HCT116 (cell line): ENCODE data around the gene PLK1. TPM values are rescaled to one million over a fixed set of nuclear protein-coding genes. Genes with fewer than 3 reads are reported as not detected.

Experiments used
- ATAC-seq: fragments of 200-7000 bp; cut with Tn5 transposase; 2 replicates; pipeline ENCODE4 v1.9.1; 2020; ENCODE audit warnings: mild to moderate bottlenecking, moderate library complexity
- BruUV-seq: library from RNA; stranded (reverse); fragments of 400-500 nt; replicated peaks from 2 replicates; lab custom pipeline; 2021; lab: Mats Ljungman, UMichigan
- CTCF ChIA-PET: fragments of 300-600 bp; sonication (Branson Sonifier 250); formaldehyde crosslinking; loops from one replicate; lab custom pipeline; 2021; ENCODE audit warnings: antibody characterized with exemption; lab: Charles Lee
- POLR2A ChIA-PET: fragments of 300-600, 350-600 bp; sonication (Branson Sonifier 250); formaldehyde crosslinking; loops from one replicate; lab custom pipeline; 2021; ENCODE audit warnings: antibody characterized with exemption; lab: Charles Lee
- RAD21 ChIA-PET, 2 experiments: fragments of 300-600 bp; sonication (Branson Sonifier 250); formaldehyde crosslinking; loops; one replicate each; lab custom pipeline; 2023; ENCODE audit warnings: low total read pairs in 2 of 2; ENCODE audit not compliant: uncharacterized antibody in 2 of 2, unreplicated experiment in 2 of 2, low non-redundant PET in 1 of 2; lab: Charles Lee
- DNase-seq: peaks from one replicate; pipeline ENCODE4 v3.0.0-alpha.2; 2010; ENCODE audit warnings: low read depth, low spot score
- H2AFZ ChIP-seq: fragments of 200-600 bp; shearing (Covaris generic), sonication (generic); 2 replicates; pipeline ENCODE4 v1.6.1; 2017; ENCODE audit warnings: low read depth, mixed run types, mixed read lengths, antibody characterized with exemption, low read length; ENCODE audit not compliant: poor library complexity, severe bottlenecking
- H3K27ac ChIP-seq: 2 replicates; pipeline ENCODE4 v1.5.1; 2012; ENCODE audit warnings: low read depth, low read length
- H3K27me3 ChIP-seq: fragments of 200-600 bp; sonication (generic); 2 replicates; pipeline ENCODE4 v1.6.1; 2016; ENCODE audit warnings: mixed run types, low read length, mixed read lengths; ENCODE audit not compliant: insufficient read depth
- H3K36me3 ChIP-seq, 2 experiments: fragments of 200-500 bp in 1 of 2; fragments of 200-600 bp in 1 of 2; sonication (Bioruptor generic) in 1 of 2; sonication (generic) in 1 of 2; 2 replicates each; pipeline versions ENCODE4 v1.5.1 to v1.6.1; 2014 to 2016; ENCODE audit warnings: low read length in 2 of 2, inconsistent platforms in 1 of 2, mixed read lengths in 1 of 2, mixed run types in 1 of 2; ENCODE audit not compliant: insufficient read depth in 2 of 2, control insufficient read depth in 1 of 2
- H3K4me1 ChIP-seq, 2 experiments: fragments of 200-600 bp in 1 of 2; sonication (generic) in 1 of 2; 2 replicates each; pipeline versions ENCODE4 v1.5.1 to v1.6.1; 2012 to 2017; ENCODE audit warnings: low read length in 2 of 2, inconsistent platforms in 1 of 2, mild to moderate bottlenecking in 1 of 2, mixed read lengths in 1 of 2, mixed run types in 1 of 2, moderate library complexity in 1 of 2; ENCODE audit not compliant: insufficient read depth in 2 of 2, control insufficient read depth in 1 of 2
- H3K4me2 ChIP-seq: fragments of 200-600 bp; sonication (generic); 2 replicates; pipeline ENCODE4 v1.6.1; 2017; ENCODE audit warnings: mixed run types, low read length, mixed read lengths
- H3K4me3 ChIP-seq, 2 experiments: fragments of 200-600 bp in 1 of 2; sonication (generic) in 1 of 2; replicated peaks in 1 of 2; 2 replicates each; pipeline ENCODE4 v1.5.1; 2011 to 2016; ENCODE audit warnings: low read length in 2 of 2, control low read depth in 1 of 2, low read depth in 1 of 2, mild to moderate bottlenecking in 1 of 2, mixed read lengths in 1 of 2, mixed run types in 1 of 2
- H3K79me2 ChIP-seq: fragments of 200-600 bp; sonication (generic); 2 replicates; pipeline ENCODE4 v1.6.1; 2017; ENCODE audit warnings: mild to moderate bottlenecking, mixed run types, low read length, moderate library complexity, mixed read lengths; ENCODE audit not compliant: insufficient read depth
- H3K9ac ChIP-seq: fragments of 200-600 bp; sonication (generic); 2 replicates; pipeline ENCODE4 v1.6.1; 2016; ENCODE audit warnings: low read length, mixed read lengths
- H3K9me2 ChIP-seq: fragments of 200-600 bp; sonication (generic), shearing (Covaris generic); 2 replicates; pipeline ENCODE4 v1.6.1; 2017; ENCODE audit warnings: mixed run types, mild to moderate bottlenecking, moderate library complexity; ENCODE audit not compliant: insufficient read depth
- H3K9me3 ChIP-seq, 2 experiments: fragments of 200-500 bp in 1 of 2; fragments of 200-600 bp in 1 of 2; sonication (Bioruptor generic) in 1 of 2; sonication (generic) in 1 of 2; 2 replicates each; pipeline ENCODE4 v1.6.1; 2014 to 2017; ENCODE audit warnings: low read length in 2 of 2, mixed read lengths in 2 of 2, inconsistent platforms in 1 of 2, low read depth in 1 of 2, mild to moderate bottlenecking in 1 of 2, mixed run types in 1 of 2, moderate library complexity in 1 of 2; ENCODE audit not compliant: control insufficient read depth in 1 of 2, insufficient read depth in 1 of 2
- H4K20me1 ChIP-seq: fragments of 200-600 bp; sonication (generic), shearing (Covaris generic); 2 replicates; pipeline ENCODE4 v1.6.1; 2017; ENCODE audit warnings: mixed run types, mild to moderate bottlenecking, moderate library complexity; ENCODE audit not compliant: insufficient read depth
- CEBPB ChIP-seq: IDR thresholded peaks from 2 replicates; pipeline ENCODE4 v1.6.1; 2012; ENCODE audit warnings: low read depth
- EGR1 ChIP-seq: IDR thresholded peaks from 2 replicates; pipeline ENCODE4 v1.6.1; 2012; ENCODE audit warnings: low read depth
- ELF1 ChIP-seq: IDR thresholded peaks from 2 replicates; pipeline ENCODE4 v1.6.1; 2012; ENCODE audit warnings: low read depth, borderline replicate concordance
- EZH2 ChIP-seq: fragments of 200-600 bp; sonication (generic); IDR thresholded peaks from 2 replicates; pipeline ENCODE4 v1.6.1; 2017; ENCODE audit warnings: antibody characterized with exemption, mixed run types
- EZH2phosphoT487 ChIP-seq: fragments of 200-600 bp; IDR thresholded peaks from 2 replicates; pipeline ENCODE4 v1.6.1; 2018; ENCODE audit warnings: antibody characterized with exemption, borderline replicate concordance
- FOSL1 ChIP-seq: IDR thresholded peaks from 2 replicates; pipeline ENCODE4 v1.6.1; 2012; ENCODE audit warnings: low read depth
- JUND ChIP-seq: IDR thresholded peaks from 2 replicates; pipeline ENCODE4 v1.6.1; 2012
- POLR2A ChIP-seq: IDR thresholded peaks from 2 replicates; pipeline ENCODE4 v1.7.0; 2011; ENCODE audit warnings: borderline replicate concordance; ENCODE audit not compliant: insufficient read depth, insufficient read length; ENCODE audit errors: extremely low read depth
- RAD21 ChIP-seq: IDR thresholded peaks from 2 replicates; pipeline ENCODE4 v1.6.1; 2012; ENCODE audit warnings: low read depth, mild to moderate bottlenecking
- SIN3A ChIP-seq: IDR thresholded peaks from 2 replicates; pipeline ENCODE4 v1.6.1; 2012; ENCODE audit warnings: low read depth
- SP1 ChIP-seq: IDR thresholded peaks from 2 replicates; pipeline ENCODE4 v1.6.1; 2012; ENCODE audit warnings: low read depth
- SRF ChIP-seq: IDR thresholded peaks from 2 replicates; pipeline ENCODE4 v1.6.1; 2012; ENCODE audit warnings: low read depth
- TCF7L2 ChIP-seq: IDR thresholded peaks from 2 replicates; pipeline ENCODE4 v1.7.0; 2011; ENCODE audit warnings: borderline replicate concordance, inconsistent platforms; ENCODE audit not compliant: insufficient read depth, insufficient read length; ENCODE audit errors: extremely low read depth
- ZFX ChIP-seq: fragments of 450-650 bp; IDR thresholded peaks from 2 replicates; pipeline ENCODE4 v1.6.1; 2017
- intact Hi-C: fragments of 100-400 bp; cut with micrococcal nuclease; formaldehyde crosslinking; loops from 2 replicates; pipeline ENCODE4 v1.10.0; 2022
- total RNA-seq: library from RNA; stranded (reverse); gene quantifications from one replicate; pipeline ENCODE4 v1.2.1, GENCODE V29; 2021; ENCODE audit not compliant: unreplicated experiment
- TF ChIP-seq, protein P1 (sequence below), 3 experiments: fragments of 200-600 bp in 1 of 3; sonication (generic) in 1 of 3; IDR thresholded peaks in 2 of 3; conservative IDR thresholded peaks in 1 of 3; 2 replicates each; pipeline ENCODE4 v1.5.1; 2012 to 2017; ENCODE audit warnings: low read depth in 2 of 3, low read length in 2 of 3, antibody characterized with exemption in 1 of 3, borderline replicate concordance in 1 of 3, control low read depth in 1 of 3, mild to moderate bottlenecking in 1 of 3, mixed read lengths in 1 of 3, mixed run types in 1 of 3, moderate library complexity in 1 of 3; ENCODE audit not compliant: insufficient read depth in 1 of 3
- TF ChIP-seq, protein P2 (sequence below): IDR thresholded peaks from 2 replicates; pipeline ENCODE4 v1.6.1; 2012
- TF ChIP-seq, protein P3 (sequence below): IDR thresholded peaks from 2 replicates; pipeline ENCODE4 v1.6.1; 2012

The PLK1 gene
- total RNA-seq, 1 experiment from 2014 or later: 144 TPM

DNA sequence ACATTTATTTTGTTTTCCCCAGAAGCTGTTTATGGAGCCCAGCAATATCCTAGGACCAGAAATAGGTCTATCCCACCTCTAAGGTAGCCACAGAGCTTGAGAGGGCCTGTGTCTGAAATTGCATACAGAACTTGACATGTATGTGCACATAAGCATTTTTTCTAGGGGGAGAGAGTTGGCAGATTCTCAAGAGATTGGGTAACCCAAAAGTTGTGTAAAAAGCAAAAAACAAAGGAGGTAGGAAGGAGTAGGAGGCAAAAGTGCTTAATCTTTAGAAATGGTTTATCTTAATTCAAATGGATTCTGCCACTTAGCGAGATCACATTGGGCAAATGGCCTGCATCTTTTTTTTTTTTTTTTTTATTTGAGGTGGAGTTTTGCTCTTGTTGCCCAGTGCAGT, 3.5 kb downstream of the PLK1 start:
- H3K27me3 ChIP-seq: no peaks in the 10 kb centered on the region
- H4K20me1 ChIP-seq: peaks cover 6% of the 10 kb centered on the region; the same call in 1 of the 2 replicates
- no peak overlapping the region for H3K27ac ChIP-seq
- POLR2A ChIA-PET: no interaction called here
- TF ChIP-seq POLR2A (no peak), ZFX (no peak), RAD21 (no peak), CEBPB (no peak), SRF (no peak), SP1 (no peak), EZH2 (no peak), EZH2phosphoT487 (no peak), SIN3A (no peak), JUND (no peak), EGR1 (no peak), ELF1 (no peak), FOSL1 (no peak), TCF7L2 (no peak)
- TF ChIP-seq, protein P1, sequence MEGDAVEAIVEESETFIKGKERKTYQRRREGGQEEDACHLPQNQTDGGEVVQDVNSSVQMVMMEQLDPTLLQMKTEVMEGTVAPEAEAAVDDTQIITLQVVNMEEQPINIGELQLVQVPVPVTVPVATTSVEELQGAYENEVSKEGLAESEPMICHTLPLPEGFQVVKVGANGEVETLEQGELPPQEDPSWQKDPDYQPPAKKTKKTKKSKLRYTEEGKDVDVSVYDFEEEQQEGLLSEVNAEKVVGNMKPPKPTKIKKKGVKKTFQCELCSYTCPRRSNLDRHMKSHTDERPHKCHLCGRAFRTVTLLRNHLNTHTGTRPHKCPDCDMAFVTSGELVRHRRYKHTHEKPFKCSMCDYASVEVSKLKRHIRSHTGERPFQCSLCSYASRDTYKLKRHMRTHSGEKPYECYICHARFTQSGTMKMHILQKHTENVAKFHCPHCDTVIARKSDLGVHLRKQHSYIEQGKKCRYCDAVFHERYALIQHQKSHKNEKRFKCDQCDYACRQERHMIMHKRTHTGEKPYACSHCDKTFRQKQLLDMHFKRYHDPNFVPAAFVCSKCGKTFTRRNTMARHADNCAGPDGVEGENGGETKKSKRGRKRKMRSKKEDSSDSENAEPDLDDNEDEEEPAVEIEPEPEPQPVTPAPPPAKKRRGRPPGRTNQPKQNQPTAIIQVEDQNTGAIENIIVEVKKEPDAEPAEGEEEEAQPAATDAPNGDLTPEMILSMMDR (IDR thresholded peaks at IDR 0.05 in 2 of 3, conservative IDR thresholded peaks at IDR 0.05 in 1 of 3; ENCODE audit: borderline replicate concordance in 1 of 3, insufficient read depth in 1 of 3, low read depth in 2 of 3, low read length in 2 of 3): no peak
- TF ChIP-seq, protein P2, sequence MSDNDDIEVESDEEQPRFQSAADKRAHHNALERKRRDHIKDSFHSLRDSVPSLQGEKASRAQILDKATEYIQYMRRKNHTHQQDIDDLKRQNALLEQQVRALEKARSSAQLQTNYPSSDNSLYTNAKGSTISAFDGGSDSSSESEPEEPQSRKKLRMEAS: no peak
- TF ChIP-seq, protein P3, sequence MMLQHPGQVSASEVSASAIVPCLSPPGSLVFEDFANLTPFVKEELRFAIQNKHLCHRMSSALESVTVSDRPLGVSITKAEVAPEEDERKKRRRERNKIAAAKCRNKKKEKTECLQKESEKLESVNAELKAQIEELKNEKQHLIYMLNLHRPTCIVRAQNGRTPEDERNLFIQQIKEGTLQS: no peak
- TF ChIP-seq, all 23 proteins: peak for 0
- peaks cover 83% of the 10 kb centered on the region for H3K79me2 ChIP-seq
- no peaks in the 10 kb centered on the region for H3K9me3 ChIP-seq
- DNase-seq (no peak), ATAC-seq (no peak)
- peaks cover 7 to 21% of the 10 kb centered on the region in 2 experiments; a peak in 3 of 4 replicates for H3K4me1 ChIP-seq
- no peak overlapping the region for H3K4me2 ChIP-seq
- no TSS peak for BruUV-seq
- intact Hi-C loops: no loop called here
- no peak overlapping the region for H3K9ac ChIP-seq
- H3K36me3 ChIP-seq: peaks cover 56 to 59% of the 10 kb centered on the region in 2 experiments
- no peak overlapping the region for H3K4me3 ChIP-seq
- H3K9me2 ChIP-seq: no peaks in the 10 kb centered on the region
- ChIA-PET RAD21 (no interaction called here), CTCF (no interaction called here)
- no peak overlapping the region for H2AFZ ChIP-seq
